Right lobe of liver (tissue), 4 donors: ENCODE results near the gene CRTC1.

Experiments used
- POLR2A ChIP-seq: fragments of 450-650 bp; IDR thresholded peaks from one replicate; pipeline ENCODE4 v1.6.1; 2017; ENCODE audit warnings: antibody characterized with exemption, mild to moderate bottlenecking
- TF ChIP-seq, protein P1 (sequence below), 4 donors: fragments of 200-600 bp in 3 of 4; fragments of 450-650 bp in 1 of 4; IDR thresholded peaks; one replicate each; pipeline versions ENCODE4 v1.5.1 to v1.8.0; 2016 to 2022; ENCODE audit warnings: antibody characterized with exemption in 4 of 4, mild to moderate bottlenecking in 2 of 4
- donor health status: DM: no; HTN: no; CAD: no.
- donor health status: DM: no; HTN: no; CAD: no.
- donor health status: DM: no; HTN: yes; CAD: no.

DNA sequence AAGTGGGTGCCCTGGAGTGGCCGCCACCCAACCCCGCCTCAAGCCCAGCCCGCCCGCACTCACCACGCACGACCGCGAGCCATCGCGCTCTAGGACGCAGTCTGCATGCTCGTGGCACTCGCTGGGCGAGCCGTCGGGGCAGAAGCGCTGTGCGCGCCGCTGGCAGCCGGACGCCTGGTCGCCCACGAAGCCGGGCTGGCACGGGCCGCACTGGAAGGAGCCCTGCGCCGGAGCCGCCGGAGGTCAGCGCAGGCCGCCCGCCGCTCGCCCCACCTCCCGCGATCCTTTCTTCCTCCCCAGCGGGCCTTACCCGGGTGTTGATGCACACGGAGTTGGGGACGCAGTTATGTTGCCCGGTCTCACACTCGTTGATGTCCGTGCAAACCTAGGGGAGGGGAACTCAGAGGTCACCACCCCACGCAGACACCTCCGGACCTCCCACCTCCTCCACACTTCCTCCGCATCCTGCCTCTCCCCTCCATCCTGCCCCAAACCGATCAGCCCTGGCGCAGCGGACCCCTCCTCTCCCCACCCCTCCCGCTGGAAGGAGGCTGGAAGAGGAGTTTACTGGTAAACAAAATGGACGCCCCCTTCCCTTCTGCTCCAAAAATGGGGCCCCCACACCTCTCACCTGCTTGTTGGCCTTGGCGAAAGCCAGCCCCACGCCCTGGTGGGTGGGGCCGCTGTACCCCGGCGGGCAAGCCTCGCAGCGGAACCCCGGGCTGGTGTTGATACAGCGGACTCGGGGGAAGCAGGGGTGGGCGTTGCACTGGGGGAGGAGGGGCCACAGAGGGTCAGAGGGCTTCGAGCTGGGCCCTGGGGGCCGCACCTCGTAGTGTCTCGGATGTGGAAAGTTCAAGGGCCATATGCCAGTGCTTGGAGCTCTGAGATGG, 105.3 kb downstream of the CRTC1 start:
- no peak for TF ChIP-seq POLR2A
- TF ChIP-seq, protein P1, sequence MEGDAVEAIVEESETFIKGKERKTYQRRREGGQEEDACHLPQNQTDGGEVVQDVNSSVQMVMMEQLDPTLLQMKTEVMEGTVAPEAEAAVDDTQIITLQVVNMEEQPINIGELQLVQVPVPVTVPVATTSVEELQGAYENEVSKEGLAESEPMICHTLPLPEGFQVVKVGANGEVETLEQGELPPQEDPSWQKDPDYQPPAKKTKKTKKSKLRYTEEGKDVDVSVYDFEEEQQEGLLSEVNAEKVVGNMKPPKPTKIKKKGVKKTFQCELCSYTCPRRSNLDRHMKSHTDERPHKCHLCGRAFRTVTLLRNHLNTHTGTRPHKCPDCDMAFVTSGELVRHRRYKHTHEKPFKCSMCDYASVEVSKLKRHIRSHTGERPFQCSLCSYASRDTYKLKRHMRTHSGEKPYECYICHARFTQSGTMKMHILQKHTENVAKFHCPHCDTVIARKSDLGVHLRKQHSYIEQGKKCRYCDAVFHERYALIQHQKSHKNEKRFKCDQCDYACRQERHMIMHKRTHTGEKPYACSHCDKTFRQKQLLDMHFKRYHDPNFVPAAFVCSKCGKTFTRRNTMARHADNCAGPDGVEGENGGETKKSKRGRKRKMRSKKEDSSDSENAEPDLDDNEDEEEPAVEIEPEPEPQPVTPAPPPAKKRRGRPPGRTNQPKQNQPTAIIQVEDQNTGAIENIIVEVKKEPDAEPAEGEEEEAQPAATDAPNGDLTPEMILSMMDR (IDR thresholded peaks at IDR 0.05): no peak
